ENCODE data around the gene H2BK1. TPM values are rescaled to one million over a fixed set of nuclear protein-coding genes. Genes with fewer than 3 reads are reported as not detected.

Gene H2BK1
- total RNA-seq, 2 experiments from 2014 or later: not detected

GRCh38 chr7:151198945-151199848 lies 11.1 kb downstream of the H2BK1 start:
- H3K4me1 Mint-ChIP-seq: peaks cover under 1% of the 10 kb centered on the region
- H3K36me3 Mint-ChIP-seq (ENCODE audit: low read depth): no peaks in the 10 kb centered on the region
- no peak overlapping the region for H3K4me3 Mint-ChIP-seq
- CTCF ChIA-PET: no interaction called here
- ATAC-seq (no peak), DNase-seq (no peak)
- H3K27ac Mint-ChIP-seq: no peak overlapping the region
- POLR2A ChIA-PET: interaction anchor here (1.1 kb wide), 1 partner anchor 12 kb away, joined by 4 read pairs; no protein-coding TSS in a partner anchor
- H3K27me3 Mint-ChIP-seq: peaks cover 7% of the 10 kb centered on the region
- no peaks in the 10 kb centered on the region for H3K9me3 Mint-ChIP-seq (ENCODE audit: low read depth)
- intact Hi-C loops (cut with DNase I, micrococcal nuclease): no loop called here

- ChIA-PET CTCF (no interaction called here), POLR2A (no interaction called here)
- DNase-seq (no peak), ATAC-seq (no peak)
- Mint-ChIP-seq H3K27ac (no peak overlapping the region), H3K4me1 (peaks cover 3% of the 10 kb centered on the region), H3K27me3 (peaks cover 5% of the 10 kb centered on the region), H3K4me3 (no peak overlapping the region), H3K9me3 (ENCODE audit: low read depth) (no peaks in the 10 kb centered on the region), H3K36me3 (ENCODE audit: low read depth) (no peaks in the 10 kb centered on the region)
- intact Hi-C loops (cut with DNase I, micrococcal nuclease): no loop called here
Observed at GRCh38 chr7:151197932-151198331, 12.4 kb downstream of the H2BK1 start.

GRCh38 chr7:151195616-151196450 lies 14.5 kb downstream of the H2BK1 start:
- Mint-ChIP-seq H3K27me3 (peaks cover 5% of the 10 kb centered on the region), H3K27ac (no peak overlapping the region), H3K9me3 (ENCODE audit: low read depth) (no peaks in the 10 kb centered on the region), H3K4me1 (peaks cover 3% of the 10 kb centered on the region), H3K36me3 (ENCODE audit: low read depth) (no peaks in the 10 kb centered on the region), H3K4me3 (no peak overlapping the region)
- CTCF ChIA-PET: interaction anchor here (0.5 kb wide), 1 partner anchor 1660 kb away, joined by 4 read pairs; no protein-coding TSS in a partner anchor
- intact Hi-C loops (cut with DNase I, micrococcal nuclease): no loop called here
- POLR2A ChIA-PET: interaction anchor here (0.6 kb wide), 1 partner anchor 96 kb away, joined by 4 read pairs; no protein-coding TSS in a partner anchor
- ATAC-seq (no peak), DNase-seq (no peak)

DNA sequence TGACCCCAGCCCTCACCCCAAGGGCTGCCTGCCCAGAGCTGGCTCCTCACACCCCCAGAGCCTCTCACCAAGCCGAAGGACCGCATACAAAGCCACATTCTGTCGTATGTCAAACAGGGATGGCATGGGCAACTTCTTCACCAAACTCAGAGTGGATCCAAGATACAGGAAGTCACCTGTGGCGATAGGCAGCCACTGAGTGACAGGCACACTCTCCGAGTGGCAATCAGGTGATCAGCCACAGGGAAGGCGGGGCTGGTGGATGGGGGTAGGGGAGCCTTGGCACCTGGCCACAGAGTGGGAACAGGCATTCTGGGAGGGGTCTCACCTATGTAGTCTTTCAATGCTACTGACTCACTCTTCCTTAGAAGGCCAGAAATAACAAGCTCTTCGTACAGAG lies 16.1 kb downstream of the H2BK1 start:
- H3K27ac Mint-ChIP-seq: no peak overlapping the region
- no peak for DNase-seq

DNA sequence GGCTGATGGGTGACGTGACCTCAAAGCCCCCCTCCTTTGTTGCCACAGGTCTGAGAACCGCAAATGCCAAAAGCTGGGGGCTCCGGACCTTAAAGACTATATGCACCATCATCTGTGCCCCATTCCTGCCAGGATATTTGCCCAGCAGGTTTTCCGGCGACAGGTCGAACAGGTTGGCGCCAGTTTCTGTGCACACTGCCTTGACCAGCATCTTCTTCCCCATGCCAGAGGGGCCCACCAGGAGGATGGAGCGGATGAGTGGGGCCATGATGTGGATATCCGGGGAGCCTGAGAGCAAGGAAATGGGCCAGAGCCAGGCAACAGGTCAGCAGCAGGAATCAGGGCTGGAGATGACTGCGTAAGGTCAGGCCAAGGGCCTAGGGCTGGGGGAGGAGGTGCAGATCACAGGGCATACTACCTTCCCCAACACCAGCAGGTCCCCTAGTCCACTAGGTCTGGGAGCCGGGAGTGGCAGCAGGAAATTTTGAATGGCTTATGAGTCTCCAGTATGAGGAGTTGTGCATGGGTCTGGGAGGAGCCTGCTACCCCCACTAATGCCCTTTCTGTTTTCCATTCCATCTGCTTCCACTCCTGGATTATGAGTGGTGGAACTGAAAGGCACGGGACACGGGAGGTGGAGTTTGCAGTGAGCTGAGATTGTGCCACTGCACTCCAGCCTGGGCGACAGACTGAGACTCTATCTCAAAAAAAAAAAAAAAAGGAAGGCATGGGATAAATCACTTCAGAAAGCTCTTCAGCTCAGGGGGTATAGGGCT lies 16.9 kb downstream of the H2BK1 start:
- DNase-seq (no peak), ATAC-seq (no peak)
- H3K36me3 Mint-ChIP-seq (ENCODE audit: low read depth): no peaks in the 10 kb centered on the region
- intact Hi-C loops (cut with DNase I, micrococcal nuclease): no loop called here
- H3K27ac Mint-ChIP-seq: no peak overlapping the region
- H3K9me3 Mint-ChIP-seq (ENCODE audit: low read depth): no peaks in the 10 kb centered on the region
- H3K4me3 Mint-ChIP-seq: no peak overlapping the region
- CTCF ChIA-PET: interaction anchor here (0.6 kb wide), 1 partner anchor 303 kb away, joined by 5 read pairs; no protein-coding TSS in a partner anchor
- peaks cover 5% of the 10 kb centered on the region for H3K27me3 Mint-ChIP-seq
- peaks cover 3% of the 10 kb centered on the region for H3K4me1 Mint-ChIP-seq
- POLR2A ChIA-PET: interaction anchor here (0.6 kb wide), 1 partner anchor 265 kb away, joined by 3 read pairs; no protein-coding TSS in a partner anchor

More for the DNA sequence above, 16.1 kb downstream of the H2BK1 start:
- H3K9me3 Mint-ChIP-seq (ENCODE audit: low read depth): no peaks in the 10 kb centered on the region
- peaks cover 3% of the 10 kb centered on the region for H3K4me1 Mint-ChIP-seq
- ATAC-seq: no peak
- ChIA-PET POLR2A (interaction anchor here (0.6 kb wide), 1 partner anchor 265 kb away, joined by 3 read pairs; no protein-coding TSS in a partner anchor), CTCF (interaction anchor here (0.6 kb wide), 1 partner anchor 304 kb away, joined by 5 read pairs; no protein-coding TSS in a partner anchor)
- H3K27me3 Mint-ChIP-seq: peaks cover 5% of the 10 kb centered on the region
- intact Hi-C loops (cut with DNase I, micrococcal nuclease): no loop called here
- H3K36me3 Mint-ChIP-seq (ENCODE audit: low read depth): no peaks in the 10 kb centered on the region
- H3K4me3 Mint-ChIP-seq: no peak overlapping the region

DNA sequence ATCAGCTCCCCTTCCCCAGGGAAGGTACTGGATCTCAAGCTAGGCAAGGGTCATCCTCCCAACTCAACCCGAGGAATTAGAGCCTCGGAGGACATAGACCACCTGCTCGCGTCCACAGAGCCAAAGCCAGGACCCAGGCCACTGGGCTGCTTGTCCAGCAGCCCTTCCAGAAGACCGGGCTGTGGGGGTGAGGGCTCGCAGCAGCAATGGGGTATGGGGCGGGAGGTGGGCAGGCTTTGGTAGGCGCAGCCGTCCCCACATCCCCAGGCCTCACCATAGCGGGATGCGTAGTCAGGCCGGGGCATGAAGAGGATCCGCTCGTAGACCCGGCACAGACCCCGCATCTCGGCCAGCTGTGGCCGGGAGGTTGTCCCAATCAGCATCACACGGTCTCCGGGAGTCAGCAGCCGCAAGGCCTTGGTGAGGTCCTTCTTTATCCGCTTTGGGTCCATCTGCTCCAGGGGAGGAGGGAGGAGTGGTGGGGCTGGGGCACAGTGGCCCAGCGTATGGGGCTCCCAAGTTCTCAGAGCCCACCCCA lies 18.2 kb downstream of the H2BK1 start:
- Mint-ChIP-seq H3K4me1 (peaks cover 3% of the 10 kb centered on the region), H3K4me3 (no peak overlapping the region), H3K36me3 (ENCODE audit: low read depth) (no peaks in the 10 kb centered on the region), H3K27ac (no peak overlapping the region), H3K9me3 (ENCODE audit: low read depth) (no peaks in the 10 kb centered on the region), H3K27me3 (peaks cover 5% of the 10 kb centered on the region)
- ChIA-PET POLR2A (no interaction called here), CTCF (interaction anchor here (0.9 kb wide), 1 partner anchor 31 kb away, joined by 3 read pairs; no protein-coding TSS in a partner anchor)
- ATAC-seq (no peak), DNase-seq (no peak)
- intact Hi-C loops (cut with DNase I, micrococcal nuclease): no loop called here

DNA sequence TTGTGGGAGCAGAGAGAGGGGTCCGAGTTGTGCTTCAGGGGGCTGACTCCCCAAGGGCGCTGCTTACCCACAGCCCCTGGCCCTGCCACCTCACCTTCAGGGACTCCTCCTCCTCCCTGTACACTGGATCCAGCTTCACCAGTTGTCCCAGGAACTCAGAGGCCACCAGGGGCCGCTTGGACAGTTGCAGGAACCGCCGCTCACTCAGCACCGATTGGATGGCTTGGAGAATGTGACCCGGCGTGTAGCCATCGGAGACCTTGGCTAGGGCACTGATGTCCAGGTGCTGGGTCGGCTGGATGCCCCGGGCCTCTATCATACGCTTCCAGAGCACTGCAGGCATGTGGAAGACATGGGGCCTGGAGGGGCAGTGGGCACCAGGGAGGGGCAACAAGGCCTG lies 18.7 kb downstream of the H2BK1 start:
- CTCF ChIA-PET: interaction anchor here (0.7 to 0.9 kb wide), 2 partner anchors 32 to 292 kb away, joined by 3 read pairs; no protein-coding TSS in a partner anchor
- intact Hi-C loops (cut with DNase I, micrococcal nuclease): no loop called here

GRCh38 chr7:151189038-151189437 lies 21.2 kb downstream of the H2BK1 start:
- H3K4me1 Mint-ChIP-seq: peaks cover under 1% of the 10 kb centered on the region
- H3K36me3 Mint-ChIP-seq (ENCODE audit: low read depth): no peaks in the 10 kb centered on the region
- H3K9me3 Mint-ChIP-seq (ENCODE audit: low read depth): no peaks in the 10 kb centered on the region
- H3K27ac Mint-ChIP-seq: peak overlapping the region; percentile 29
- intact Hi-C loops (cut with DNase I, micrococcal nuclease): no loop called here
- POLR2A ChIA-PET: no interaction called here
- H3K27me3 Mint-ChIP-seq: no peaks in the 10 kb centered on the region
- DNase-seq (no peak), ATAC-seq (no peak)
- no peak overlapping the region for H3K4me3 Mint-ChIP-seq
- CTCF ChIA-PET: no interaction called here

More for the DNA sequence above, 18.7 kb downstream of the H2BK1 start:
- ATAC-seq: no peak
- POLR2A ChIA-PET: no interaction called here
- Mint-ChIP-seq H3K4me3 (no peak overlapping the region), H3K27me3 (peaks cover 5% of the 10 kb centered on the region), H3K9me3 (ENCODE audit: low read depth) (no peaks in the 10 kb centered on the region), H3K4me1 (peaks cover 3% of the 10 kb centered on the region), H3K36me3 (ENCODE audit: low read depth) (no peaks in the 10 kb centered on the region), H3K27ac (no peak overlapping the region)
- DNase-seq: no peak

- intact Hi-C loops (cut with DNase I, micrococcal nuclease): no loop called here
- ATAC-seq: no peak
- Mint-ChIP-seq H3K27ac (no peak overlapping the region), H3K4me3 (no peak overlapping the region), H3K36me3 (ENCODE audit: low read depth) (no peaks in the 10 kb centered on the region), H3K4me1 (no peaks in the 10 kb centered on the region), H3K9me3 (ENCODE audit: low read depth) (no peaks in the 10 kb centered on the region), H3K27me3 (no peaks in the 10 kb centered on the region)
- no peak for DNase-seq
- ChIA-PET CTCF (no interaction called here), POLR2A (no interaction called here)
Observed at GRCh38 chr7:151188252-151188542, 22.1 kb downstream of the H2BK1 start.

GRCh38 chr7:151187409-151188251 lies 22.7 kb downstream of the H2BK1 start:
- H3K27ac Mint-ChIP-seq: no peak overlapping the region
- no peak overlapping the region for H3K4me3 Mint-ChIP-seq
- ChIA-PET CTCF (no interaction called here), POLR2A (no interaction called here)
- H3K36me3 Mint-ChIP-seq (ENCODE audit: low read depth): no peaks in the 10 kb centered on the region
- H3K27me3 Mint-ChIP-seq: no peaks in the 10 kb centered on the region
- intact Hi-C loops (cut with DNase I, micrococcal nuclease): no loop called here
- DNase-seq (no peak), ATAC-seq (no peak)
- H3K9me3 Mint-ChIP-seq (ENCODE audit: low read depth): no peaks in the 10 kb centered on the region
- no peaks in the 10 kb centered on the region for H3K4me1 Mint-ChIP-seq

All from activated CD4-positive, alpha-beta T cell treated with anti-CD3 and anti-CD28 coated beads for 36 hours (primary cell).